Bronchial epithelial cell (primary cell): ENCODE data around the gene PRELID2. TPM values are rescaled to one million over a fixed set of nuclear protein-coding genes. Genes with fewer than 3 reads are reported as not detected.
"Not testable (repeated sequence)": the region's sequence is repeated elsewhere in the genome, so short reads cannot be mapped to it uniquely, and the experiment has no call there.

Experiments
- DNase-seq: peaks from one replicate; pipeline ENCODE4 v3.0.0-alpha.2; 2010; ENCODE audit warnings: low read depth
- FAIRE-seq: peaks from 2 replicates; lab custom pipeline; 2011; peaks lifted over from hg19 to GRCh38; lab: Jason Lieb, UNC
- H3K27me3 ChIP-seq: 2 replicates; pipeline ENCODE4 v1.5.1; 2011; ENCODE audit warnings: low read length; ENCODE audit not compliant: control insufficient read depth, insufficient read depth
- H3K36me3 ChIP-seq: 2 replicates; pipeline ENCODE4 v1.5.1; 2011; ENCODE audit warnings: low read length; ENCODE audit not compliant: control insufficient read depth, insufficient read depth
- H3K4me3 ChIP-seq: 2 replicates; pipeline ENCODE4 v1.5.1; 2011; ENCODE audit warnings: mild to moderate bottlenecking, low read depth, low read length, control low read depth
- CTCF ChIP-seq: IDR thresholded peaks from 2 replicates; pipeline ENCODE4 v1.5.1; 2011; ENCODE audit warnings: mild to moderate bottlenecking, moderate library complexity, low read length, control low read depth, inconsistent platforms; ENCODE audit not compliant: insufficient read depth, severe bottlenecking
- total RNA-seq: library from RNA; depleted of rRNA; stranded (reverse); fragments of >200 nt; gene quantifications from 2 replicates; pipeline ENCODE4 v1.2.1, GENCODE V29; 2014

PRELID2 gene
- total RNA-seq, result 12.4 and 14.8 TPM in 2 replicates

DNA sequence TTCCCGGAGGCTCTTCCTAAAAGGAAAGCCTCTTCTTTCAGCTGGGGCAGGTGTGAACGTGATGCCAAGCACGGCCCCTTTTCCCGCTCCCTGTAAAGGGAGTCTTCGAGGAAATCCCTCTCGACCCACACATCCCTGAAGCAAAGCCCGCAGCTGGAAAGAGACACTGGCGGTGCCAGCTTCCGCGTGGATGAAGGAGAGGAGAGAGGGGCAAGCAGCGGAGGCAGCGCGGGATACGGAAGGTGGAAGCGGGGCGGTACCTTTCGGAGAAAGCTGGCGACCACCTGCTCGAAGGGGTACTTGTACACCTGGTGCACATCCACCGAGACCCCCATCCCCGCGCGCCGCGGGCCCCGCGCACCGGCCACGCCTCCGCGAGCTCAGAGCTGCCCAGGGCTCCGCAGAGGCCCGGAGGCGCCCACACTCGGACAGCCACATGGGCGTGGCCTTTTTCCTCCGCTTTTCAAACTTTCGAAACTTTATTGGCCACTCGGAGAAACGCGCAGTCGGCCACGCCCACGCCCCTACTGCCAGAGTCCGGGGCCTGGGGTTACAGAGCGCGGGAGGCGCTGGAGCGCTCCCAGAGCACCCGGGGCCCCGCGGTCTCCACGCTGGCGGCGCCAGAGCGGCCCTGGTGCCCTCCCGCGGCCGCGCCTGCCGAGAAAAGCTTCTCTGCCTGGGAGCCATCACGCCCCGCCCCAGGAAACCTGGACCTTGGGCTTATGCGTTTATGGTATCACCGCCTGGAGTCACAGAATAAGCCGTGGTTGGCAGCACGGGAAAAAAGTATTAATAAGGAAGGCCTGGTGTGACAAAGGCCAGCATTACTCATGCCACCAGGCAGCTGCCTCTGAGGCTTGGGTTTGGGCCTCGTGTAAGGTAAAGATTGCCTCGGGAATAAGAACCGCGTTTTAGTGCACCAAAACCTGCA lies at the start of gene PRELID2:
Gene PRELID2, minus strand, starts transcription at position 426 of the 931 bp plus-strand sequence. Its CDS starts 91 bp downstream, at position 335.
- DNase-seq (peak; percentile 72), FAIRE-seq (no peak)
- Histone ChIP-seq H3K27me3 (no peaks in the 10 kb centered on the region), H3K4me3 (peak within 1 kb of the TSS; percentile 82), H3K36me3 (no peaks in the 10 kb centered on the region)
- no peak for TF ChIP-seq CTCF

GRCh38 chr5:145874765-145875164 lies 39.6 kb upstream of the PRELID2 start:
- TF ChIP-seq CTCF, result no peak
- DNase-seq (no peak), FAIRE-seq (no peak)
- Histone ChIP-seq H3K27me3 (no peaks in the 10 kb centered on the region), H3K4me3 (no peak overlapping the region), H3K36me3 (no peaks in the 10 kb centered on the region)

GRCh38 chr5:145872914-145873313 lies 37.8 kb upstream of the PRELID2 start, which contains the start of gene GRXCR2:
GRXCR2 (minus strand) TSS chr5:145873014; CDS start chr5:145872968, 46 bp downstream.
- FAIRE-seq, result no peak
- no peak for TF ChIP-seq CTCF
- DNase-seq, result no peak
- Histone ChIP-seq H3K27me3 (no peaks in the 10 kb centered on the region), H3K4me3 (no peak within 1 kb of the TSS), H3K36me3 (no peaks in the 10 kb centered on the region)

- Histone ChIP-seq H3K36me3 (no peaks in the 10 kb centered on the region), H3K27me3 (no peaks in the 10 kb centered on the region), H3K4me3 (no peak overlapping the region)
- no peak for TF ChIP-seq CTCF
- no peak for FAIRE-seq
- no peak for DNase-seq
Measured at GRCh38 chr5:145872486-145872885, 37.3 kb upstream of the PRELID2 start.

GRCh38 chr5:145869753-145870152 lies 34.6 kb upstream of the PRELID2 start:
- no peaks in the 10 kb centered on the region for H3K27me3 ChIP-seq
- TF ChIP-seq CTCF, result no peak
- H3K4me3 ChIP-seq, result no peak overlapping the region
- no peak for FAIRE-seq
- no peaks in the 10 kb centered on the region for H3K36me3 ChIP-seq
- DNase-seq, result no peak

DNA sequence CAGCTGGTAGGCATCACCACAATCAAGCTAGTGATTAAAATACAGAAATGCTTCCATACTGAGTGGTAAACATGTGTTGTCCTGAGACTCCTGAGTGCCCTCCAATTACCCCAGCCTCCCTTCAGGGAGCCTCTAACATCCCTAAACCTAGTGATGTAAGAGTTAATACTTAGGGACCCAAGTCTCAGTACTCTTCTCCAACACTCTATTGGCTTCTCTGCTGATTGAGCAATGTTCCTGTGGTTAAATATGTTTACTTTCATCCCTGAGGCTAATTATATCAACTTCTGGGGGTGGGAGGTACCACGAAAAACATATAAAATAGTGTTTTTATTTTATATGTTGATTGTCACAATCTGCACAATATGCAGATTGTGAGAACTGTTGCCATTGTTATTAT lies 32.7 kb upstream of the PRELID2 start:
- TF ChIP-seq CTCF, result no peak
- FAIRE-seq, result no peak
- Histone ChIP-seq H3K27me3 (no peaks in the 10 kb centered on the region), H3K36me3 (no peaks in the 10 kb centered on the region), H3K4me3 (no peak overlapping the region)
- DNase-seq, result no peak

DNA sequence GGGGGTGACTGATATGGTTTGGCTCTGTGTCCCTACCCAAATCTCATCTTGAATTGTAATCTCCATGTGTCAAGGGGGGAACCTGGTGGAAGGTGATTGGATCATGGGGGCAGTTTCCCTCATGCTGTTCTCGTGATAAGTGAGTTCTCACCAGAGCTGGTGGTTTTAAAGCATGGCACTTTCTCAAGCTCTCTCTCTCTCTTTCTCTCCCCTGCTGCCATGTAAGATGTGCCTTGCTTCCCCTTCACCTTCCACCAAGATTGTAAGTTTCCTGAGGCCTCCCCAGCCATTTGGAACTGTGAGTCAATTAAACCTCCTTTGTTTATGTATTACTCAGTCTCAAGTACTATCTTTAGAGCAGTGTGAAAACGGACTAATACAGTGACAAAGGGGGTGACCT lies 29.3 kb upstream of the PRELID2 start:
- H3K36me3 ChIP-seq, H3K27me3 ChIP-seq, DNase-seq, H3K4me3 ChIP-seq, FAIRE-seq: not testable (repeated sequence)
